ENCODE measurements around the gene AIG1. TPM values are rescaled to one million over a fixed set of nuclear protein-coding genes. Genes with fewer than 3 reads are reported as not detected.

Gene AIG1
- total and polyA plus RNA-seq, 12 donors, result 21.0 to 55.7 (median 47.2) TPM

- no peak for DNase-seq
- Histone ChIP-seq H3K36me3 (replicated peaks in 1 of 2) (no peaks in the 10 kb centered on the region), H3K4me1 (replicated peaks in 1 of 2) (no peaks in the 10 kb centered on the region), H3K9me3 (replicated peaks in 1 of 3) (no peaks in the 10 kb centered on the region), H3K27me3 (no peaks in the 10 kb centered on the region), H3K4me3 (no peak overlapping the region), H3K27ac (no peak overlapping the region)
- no peak for TF ChIP-seq CTCF (IDR thresholded peaks at IDR 0.05)
- TF ChIP-seq POLR2A (IDR thresholded peaks at IDR 0.05), result no peak
- intact Hi-C loops (cut with DNase I), result no loop called here
Measured at GRCh38 chr6:143376861-143377260, 316.2 kb downstream of the AIG1 start.

GRCh38 chr6:143385636-143386035, 324.9 kb downstream of the AIG1 start:
- 72 to 92% (median 76%) methylated on average over 2 of the region's 2 CpGs for WGBS, 4 donors

GRCh38 chr6:143390278-143390677, 329.6 kb downstream of the AIG1 start:
- H3K27ac ChIP-seq, result no peak overlapping the region
- H3K27me3 ChIP-seq, result no peaks in the 10 kb centered on the region
- intact Hi-C loops (cut with DNase I), result no loop called here
- no peaks in the 10 kb centered on the region for H3K4me1 ChIP-seq (replicated peaks in 1 of 2)
- 75 to 86% (median 81%) methylated on average over 3 of the region's 3 CpGs for WGBS, 4 donors
- H3K36me3 ChIP-seq (replicated peaks in 1 of 2), result no peaks in the 10 kb centered on the region
- DNase-seq, result no peak
- TF ChIP-seq POLR2A (IDR thresholded peaks at IDR 0.05), result no peak
- no peak overlapping the region for H3K4me3 ChIP-seq
- H3K9me3 ChIP-seq (replicated peaks in 1 of 3), result no peaks in the 10 kb centered on the region

More at GRCh38 chr6:143385636-143386035, 324.9 kb downstream of the AIG1 start:
- no peaks in the 10 kb centered on the region for H3K36me3 ChIP-seq (replicated peaks in 1 of 2)
- no peaks in the 10 kb centered on the region for H3K9me3 ChIP-seq (replicated peaks in 1 of 3)
- no peaks in the 10 kb centered on the region for H3K27me3 ChIP-seq
- no peak overlapping the region for H3K4me3 ChIP-seq
- H3K4me1 ChIP-seq (replicated peaks in 1 of 2), result no peaks in the 10 kb centered on the region
- no peak for TF ChIP-seq POLR2A (IDR thresholded peaks at IDR 0.05)
- no peak for TF ChIP-seq CTCF (IDR thresholded peaks at IDR 0.05)
- H3K27ac ChIP-seq, result no peak overlapping the region
- DNase-seq, result no peak
- intact Hi-C loops (cut with DNase I), result no loop called here

Other genes starting within 250 kb of the AIG1 start
- 10 to 100 TPM in 8 of 9 donors, 1 to 10 TPM in 1; 5.9 to 27.6 (median 20.1) TPM for gene HIVEP2, start 115.7 kb upstream of the AIG1 start, total RNA-seq
- gene HIVEP2, start 115.7 kb upstream of the AIG1 start, polyA plus RNA-seq, result 1 to 10 TPM; 5.4 to 9.0 (median 8.4) TPM

Data from adrenal gland (tissue), 12 donors.